Measurements from ENCODE around the gene ABHD14A.
A peak's percentile ranks its signal among the peaks of the same experiment; 100 is the strongest.
"Not testable (repeated sequence)": the region's sequence is repeated elsewhere in the genome, so short reads cannot be mapped to it uniquely, and the experiment has no call there.

The ABHD14A gene

GRCh38 chr3:51990501-51990971 lies 15.7 kb downstream of the ABHD14A start:
- H3K4me3 ChIP-seq (ENCODE audit: low read depth, low read length): not testable (repeated sequence)

DNA sequence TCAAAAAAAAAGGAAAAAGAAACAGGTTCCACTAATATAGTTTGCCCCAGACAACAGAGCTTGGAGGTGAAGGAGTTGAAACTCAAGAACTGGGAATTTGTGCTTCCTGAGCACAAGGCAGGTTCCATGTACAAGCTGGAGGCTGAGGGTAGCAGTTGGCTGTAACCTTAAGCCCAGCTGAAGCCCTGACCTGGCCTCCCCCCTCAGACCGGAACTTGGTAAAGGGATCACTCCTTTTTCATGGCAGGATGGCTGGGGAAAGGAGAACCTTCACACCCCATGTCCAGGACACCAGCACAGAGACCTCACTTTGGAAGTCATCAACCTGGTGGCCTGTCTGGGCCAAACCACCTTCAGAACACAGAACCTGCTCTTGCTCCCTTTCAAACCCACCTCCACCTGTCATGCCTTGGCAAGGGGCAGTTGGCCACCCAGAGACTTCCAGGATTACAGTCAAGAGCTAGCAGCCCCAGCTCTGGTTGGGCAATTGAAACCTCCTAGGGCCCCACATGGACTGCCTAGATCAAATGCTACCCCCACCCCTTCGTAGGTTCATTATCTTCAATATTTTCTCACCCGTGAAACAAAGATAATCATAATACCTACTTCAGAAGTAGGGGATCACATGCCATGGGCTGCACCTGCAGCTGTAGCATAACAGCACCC lies 17.3 kb downstream of the ABHD14A start:
- no peak overlapping the region for H3K4me3 ChIP-seq (ENCODE audit: low read depth, low read length)

GRCh38 chr3:51993657-51994056 lies 18.8 kb downstream of the ABHD14A start:
- not testable (repeated sequence) for H3K4me3 ChIP-seq (ENCODE audit: low read depth, low read length)

- peak overlapping the region; percentile 100 for H3K4me3 ChIP-seq (ENCODE audit: low read depth, low read length)
Measured at GRCh38 chr3:51994530-51994929, 19.7 kb downstream of the ABHD14A start.

DNA sequence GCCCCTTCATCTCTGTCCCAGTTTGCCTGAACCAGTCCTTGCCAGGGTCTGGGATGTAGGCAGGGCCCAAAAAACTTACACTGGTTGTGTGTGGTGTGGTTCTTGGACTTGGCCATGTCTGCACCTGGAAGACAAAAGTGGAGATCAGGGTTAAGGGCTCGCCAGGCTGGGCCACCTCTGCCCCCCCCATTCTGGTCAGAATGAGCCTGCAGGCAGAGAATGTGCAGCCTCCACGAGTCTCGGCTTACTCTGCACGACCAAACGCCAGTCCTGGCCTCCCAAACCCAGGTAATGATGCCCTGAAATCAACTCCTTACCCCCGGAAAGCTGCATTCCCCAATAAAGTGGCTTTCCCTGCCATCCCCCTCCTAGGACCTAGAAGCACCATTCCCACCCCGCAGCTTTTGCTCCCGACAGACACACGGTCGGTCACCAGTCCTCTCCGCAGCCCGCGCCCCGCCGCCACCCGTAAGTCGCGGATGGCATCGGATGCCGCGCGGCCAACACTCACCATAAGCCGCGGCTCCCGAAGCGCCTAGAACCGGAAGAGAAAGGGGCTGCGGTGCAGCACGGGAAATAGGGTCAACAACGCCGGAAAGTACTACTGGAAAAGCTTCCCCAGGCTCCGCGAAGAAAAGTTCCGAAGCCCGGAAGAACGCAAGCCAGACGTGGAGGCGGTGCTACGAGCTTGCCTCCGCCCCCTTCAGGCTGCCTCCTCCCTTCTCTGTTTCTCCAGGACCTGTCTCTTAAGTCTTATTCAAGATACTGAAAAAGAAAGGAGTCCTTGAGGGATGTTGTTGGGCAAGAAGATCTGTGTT lies 20.7 kb downstream of the ABHD14A start, which contains the start of gene RPL29:
RPL29 (minus strand) TSS at position 550 of the 818 bp plus-strand sequence; CDS start at position 116, 434 bp downstream.
- peak within 1 kb of the TSS; percentile 100 for H3K4me3 ChIP-seq (ENCODE audit: low read depth, low read length)

GRCh38 chr3:51997172-51997571 lies 22.3 kb downstream of the ABHD14A start:
- no peak overlapping the region for H3K4me3 ChIP-seq (ENCODE audit: low read depth, low read length)

- no peak overlapping the region for H3K4me3 ChIP-seq (ENCODE audit: low read depth, low read length)
Measured at GRCh38 chr3:51997935-51998596, 23.2 kb downstream of the ABHD14A start.

DNA sequence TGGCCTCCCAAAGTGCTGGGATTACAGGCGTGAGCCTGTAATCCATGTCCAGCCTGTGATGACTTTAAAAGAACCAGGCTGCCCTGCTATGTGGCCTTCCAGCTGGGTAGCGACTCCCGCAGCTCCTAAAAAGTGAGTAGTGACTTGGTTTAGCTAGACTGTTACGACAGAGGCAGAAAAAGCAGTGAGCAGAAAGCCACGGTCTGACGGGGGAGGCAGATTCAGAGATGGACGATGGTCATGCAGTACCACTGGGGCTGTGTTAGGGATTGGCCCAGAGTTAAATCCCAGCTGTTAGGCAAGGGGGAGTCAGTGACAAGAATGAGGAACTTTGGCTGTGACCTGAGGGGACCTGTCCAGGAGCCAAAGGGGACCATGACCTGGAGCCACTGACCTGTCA lies 23.9 kb downstream of the ABHD14A start:
- H3K4me3 ChIP-seq (ENCODE audit: low read depth, low read length): no peak overlapping the region

GRCh38 chr3:51999846-52000245 lies 25.0 kb downstream of the ABHD14A start:
- no peak overlapping the region for H3K4me3 ChIP-seq (ENCODE audit: low read depth, low read length)

DNA sequence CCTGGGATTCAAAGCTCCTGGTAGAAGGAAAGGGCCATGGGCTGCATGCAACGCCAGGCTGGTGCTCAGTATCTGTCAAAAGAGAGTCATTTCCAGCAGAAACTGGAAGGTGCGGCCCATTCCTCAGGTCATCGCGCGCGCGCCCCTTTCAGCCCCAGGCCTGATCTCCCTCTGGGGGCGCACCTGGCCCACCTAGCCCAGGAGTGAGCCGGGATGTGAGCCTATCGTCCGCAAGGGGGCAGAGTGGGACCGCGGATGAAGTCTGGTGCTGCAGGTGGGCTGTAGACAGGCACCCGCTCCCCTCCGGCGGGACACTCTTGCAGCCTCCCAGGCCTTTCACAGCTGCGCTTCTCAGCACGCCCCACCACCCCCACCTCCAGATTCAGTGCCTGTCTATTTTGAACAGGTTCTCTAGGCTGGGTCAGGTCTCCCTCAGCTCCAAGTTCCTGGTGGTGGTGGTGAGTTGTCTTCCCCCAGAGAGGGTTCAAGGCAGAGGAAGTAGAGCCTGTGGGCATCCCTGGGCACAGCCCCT lies 26.6 kb downstream of the ABHD14A start:
- H3K4me3 ChIP-seq (ENCODE audit: low read depth, low read length): no peak overlapping the region

- no peak overlapping the region for H3K4me3 ChIP-seq (ENCODE audit: low read depth, low read length)
Measured at GRCh38 chr3:52002748-52003147, 27.9 kb downstream of the ABHD14A start.

DNA sequence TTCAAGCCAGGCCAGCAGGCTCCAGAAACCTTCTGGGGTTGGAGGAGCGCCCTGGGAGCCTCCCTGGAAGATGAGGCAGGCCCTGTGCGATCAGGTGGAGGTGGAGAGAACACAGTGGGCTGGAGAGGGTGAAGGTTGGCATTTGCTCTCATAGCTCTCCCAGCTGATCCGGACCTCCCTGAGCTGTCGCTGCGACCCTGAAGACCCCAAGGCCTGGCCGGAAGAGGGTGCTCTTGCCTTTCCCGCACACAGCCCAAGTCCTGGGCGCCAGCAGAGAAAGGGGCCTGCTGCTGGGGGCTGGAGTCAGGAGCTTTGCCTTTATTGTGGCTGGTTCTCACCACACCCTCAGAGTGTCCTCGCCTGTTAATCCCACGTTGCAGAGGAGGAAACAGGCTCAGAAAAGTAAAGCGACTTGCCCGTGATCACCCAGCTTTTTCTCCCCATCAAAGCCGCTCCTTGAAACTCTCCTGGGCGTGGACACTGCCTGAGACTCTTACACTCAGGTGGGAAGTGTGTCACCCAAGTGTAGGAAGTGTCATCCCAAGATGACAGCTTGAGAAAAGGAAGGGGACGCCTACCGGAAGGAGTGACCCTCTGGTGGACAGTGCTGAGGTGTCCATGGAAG lies 29.4 kb downstream of the ABHD14A start:
- H3K4me3 ChIP-seq (ENCODE audit: low read depth, low read length): no peak overlapping the region

DNA sequence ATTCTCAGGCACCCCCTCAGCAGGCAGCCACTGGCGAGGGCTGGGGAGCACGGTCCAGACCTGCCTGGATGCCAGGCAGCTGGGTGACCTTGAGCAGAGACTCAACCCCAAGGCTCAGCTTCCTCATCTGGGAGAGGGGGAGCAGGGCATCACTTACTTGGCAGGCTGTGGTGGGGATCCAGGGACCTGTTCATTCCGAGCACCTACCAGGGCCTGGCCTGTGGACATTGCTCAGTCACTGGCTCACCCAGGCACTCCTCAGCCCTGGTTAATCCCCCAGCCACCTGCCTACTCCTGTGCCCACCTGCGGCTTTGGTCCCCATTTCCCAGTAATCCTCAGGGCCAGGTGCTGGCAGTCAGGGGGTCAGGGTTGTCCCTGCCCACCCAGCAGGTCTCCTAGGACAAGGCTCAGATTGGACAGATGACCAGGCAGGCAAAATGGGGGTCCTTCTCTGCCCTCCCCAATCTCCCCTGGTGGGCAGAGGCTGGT lies 30.1 kb downstream of the ABHD14A start:
- no peak overlapping the region for H3K4me3 ChIP-seq (ENCODE audit: low read depth, low read length)

DNA sequence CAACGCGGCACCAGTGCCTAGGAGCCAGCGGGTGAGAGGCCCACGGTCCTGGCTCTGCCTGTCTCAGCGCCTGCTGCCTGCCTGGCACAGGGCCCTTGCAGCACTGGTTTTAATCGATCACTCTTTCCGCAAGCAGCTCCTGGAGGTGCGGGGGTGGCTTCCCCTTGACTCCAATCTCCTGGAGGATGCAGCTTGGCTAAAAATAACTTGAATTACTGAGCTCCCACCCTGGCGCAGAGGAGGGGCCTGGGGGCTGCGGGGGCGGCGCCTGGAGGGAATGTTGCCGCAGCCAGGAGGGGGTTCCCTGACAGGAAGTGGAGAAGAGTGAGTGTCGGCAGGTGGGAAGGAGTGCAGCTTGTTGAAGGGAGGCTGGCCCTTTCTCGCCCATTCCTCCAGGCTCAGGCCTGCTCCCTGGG lies 30.7 kb downstream of the ABHD14A start:
- H3K4me3 ChIP-seq (ENCODE audit: low read depth, low read length): no peak overlapping the region

GRCh38 chr3:52006017-52006819 lies 31.4 kb downstream of the ABHD14A start:
- H3K4me3 ChIP-seq (ENCODE audit: low read depth, low read length): no peak overlapping the region

DNA sequence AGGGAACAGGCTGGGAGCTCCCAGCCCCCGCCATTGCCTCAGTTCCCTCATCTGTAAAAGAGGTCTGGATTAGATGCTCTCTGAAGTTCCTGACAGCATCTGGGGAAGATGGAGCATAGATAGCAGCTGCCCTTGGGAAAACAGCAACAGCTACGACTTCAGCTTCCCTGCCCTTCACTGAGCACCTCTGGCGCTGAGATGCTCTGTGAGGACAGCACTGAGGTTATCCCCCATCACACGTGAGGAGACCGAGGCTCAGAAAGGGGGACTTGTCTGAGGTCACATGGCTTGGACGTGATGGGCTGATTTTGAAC lies 31.9 kb downstream of the ABHD14A start:
- H3K4me3 ChIP-seq (ENCODE audit: low read depth, low read length): no peak overlapping the region

DNA sequence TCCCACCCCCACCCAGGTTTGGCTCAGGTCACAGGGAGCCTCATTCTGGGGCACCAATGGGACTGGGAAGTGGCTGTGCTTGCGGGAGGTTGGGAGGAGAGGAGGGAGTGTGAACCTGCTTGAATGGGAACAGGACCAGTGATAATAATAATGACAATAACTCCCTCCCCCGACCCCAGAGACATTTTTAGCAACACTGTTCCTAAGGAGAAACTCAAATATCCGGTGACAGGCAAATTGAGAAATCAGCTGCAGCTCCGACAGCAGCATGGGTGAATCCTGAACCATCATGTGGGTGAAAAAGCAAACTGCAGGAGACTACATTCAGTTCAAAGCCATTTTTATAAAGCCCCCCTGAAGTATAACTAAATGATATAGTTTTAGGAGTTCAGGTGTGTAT lies 32.4 kb downstream of the ABHD14A start:
- no peak overlapping the region for H3K4me3 ChIP-seq (ENCODE audit: low read depth, low read length)

GRCh38 chr3:52010431-52010830 lies 35.6 kb downstream of the ABHD14A start:
- H3K4me3 ChIP-seq (ENCODE audit: low read depth, low read length): no peak overlapping the region

DNA sequence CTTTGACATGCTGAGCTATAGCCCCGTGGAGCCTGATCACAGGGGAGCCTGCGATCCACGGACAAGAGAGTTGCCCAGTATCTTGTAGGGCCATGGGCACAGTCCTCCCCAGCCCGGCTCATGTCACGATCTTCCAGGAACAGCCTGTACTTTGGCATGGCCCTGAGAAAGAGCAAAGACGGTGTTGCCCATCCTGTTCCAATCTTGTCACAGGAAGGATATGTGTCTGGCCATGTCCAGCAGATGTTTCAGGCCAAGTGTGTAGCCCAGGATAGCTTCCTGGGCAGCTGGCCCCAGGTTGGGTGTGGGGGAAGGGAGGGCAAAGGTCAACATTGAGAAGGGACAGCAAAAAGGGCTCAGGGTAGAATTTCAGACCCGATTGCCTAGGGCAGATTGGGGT lies 37.8 kb downstream of the ABHD14A start:
- H3K4me3 ChIP-seq (ENCODE audit: low read depth, low read length): no peak overlapping the region

Measured in iPS-11a (cell line).